Smooth muscle cell of the coronary artery (primary cell): ENCODE measurements around the gene MCHR2. TPM values are rescaled to one million over a fixed set of nuclear protein-coding genes. Genes with fewer than 3 reads are reported as not detected.

ENCODE experiments used
- total RNA-seq: library from RNA; depleted of rRNA; stranded (reverse); fragments of >200 nt; gene quantifications from 2 replicates; pipeline ENCODE4 v1.2.3, GENCODE V29; 2014; ENCODE audit warnings: low replicate concordance

Gene MCHR2
- total RNA-seq = not detected in 2 replicates

DNA sequence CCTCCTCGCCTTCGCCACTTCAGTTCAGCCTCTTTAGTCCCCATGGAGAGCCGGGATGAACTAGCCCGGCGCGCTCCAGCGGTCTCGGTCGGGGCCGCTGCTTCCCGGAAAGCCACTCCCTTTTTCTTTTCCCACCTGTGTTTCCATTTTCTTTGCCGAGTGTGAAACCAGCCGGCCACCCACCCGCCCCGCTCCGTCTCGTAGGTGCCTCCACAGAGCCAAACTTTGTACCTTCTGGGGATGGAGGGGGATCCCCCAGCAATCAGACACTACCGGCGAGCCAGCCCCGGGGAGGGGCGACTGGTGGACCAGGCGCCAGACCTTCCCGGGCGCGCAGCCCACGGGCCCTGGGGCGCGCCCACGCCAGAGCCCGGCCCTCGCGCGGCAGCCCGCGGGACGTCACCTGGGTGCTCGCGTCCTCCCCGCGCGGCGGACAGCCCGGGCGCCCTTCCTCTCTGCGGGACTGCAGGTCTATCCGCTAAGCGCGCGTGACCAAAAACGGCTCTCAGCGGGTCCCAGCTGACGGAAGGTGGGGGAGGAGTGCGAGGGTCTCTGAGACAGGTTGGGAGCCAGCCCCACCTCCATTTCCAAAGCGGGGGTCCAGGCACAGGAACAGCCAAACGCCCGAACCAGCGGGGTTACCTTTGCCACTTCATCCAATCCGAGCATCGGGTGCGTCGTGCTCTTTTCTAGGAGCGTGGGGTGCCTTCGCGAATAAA, at the start of gene MCHR2:
Gene MCHR2 (minus strand): TSS at position 691 of the 719 bp plus-strand sequence. CDS start 38,076 bp downstream, outside the sequence.

